B cell (primary cell): ENCODE results near the gene HES5. TPM values are rescaled to one million over a fixed set of nuclear protein-coding genes. Genes with fewer than 3 reads are reported as not detected.

Source experiments
- ATAC-seq: fragments of 200-7000 bp; cut with Tn5 transposase; one replicate; pipeline ENCODE4 v1.10.0; 2021; ENCODE audit warnings: low read depth, mild to moderate bottlenecking, moderate number of reproducible peaks, moderate library complexity
- CTCF ChIA-PET: fragments of 350-600 bp; sonication (Branson Sonifier 250); formaldehyde crosslinking; loops from one replicate; lab custom pipeline; 2021; ENCODE audit warnings: antibody characterized with exemption, inconsistent platforms; lab: Charles Lee
- POLR2A ChIA-PET: fragments of 350-600 bp; sonication (Branson Sonifier 250); formaldehyde crosslinking; loops from one replicate; lab custom pipeline; 2021; ENCODE audit warnings: antibody characterized with exemption; lab: Charles Lee
- DNase-seq: peaks from one replicate; pipeline ENCODE4 v3.0.0; 2013
- H2AFZ ChIP-seq: 2 replicates; pipeline ENCODE4 v1.6.1; 2012; ENCODE audit warnings: mild to moderate bottlenecking, low read depth, low read length; ENCODE audit not compliant: insufficient read depth, poor library complexity, severe bottlenecking
- H3K27ac ChIP-seq, 2 donors: 1 replicate in 1 of 2; 2 replicates in 1 of 2; pipeline ENCODE4 v1.5.1; 2012 to 2013; ENCODE audit warnings: low read length in 2 of 2, mild to moderate bottlenecking in 2 of 2, moderate library complexity in 1 of 2
- H3K27me3 ChIP-seq, 4 experiments: fragments of 200-600 bp in 1 of 4; sonication (generic) in 1 of 4; replicated peaks in 1 of 4; 1 replicate in 2 of 4; 2 replicates in 2 of 4; pipeline versions ENCODE4 v1.6.1 to v1.7.0; 2013 to 2016; ENCODE audit warnings: low read length in 3 of 4, mild to moderate bottlenecking in 2 of 4, mixed read lengths in 1 of 4, moderate library complexity in 1 of 4; ENCODE audit not compliant: insufficient read depth in 4 of 4, control insufficient read depth in 3 of 4; ENCODE audit errors: control extremely low read depth in 1 of 4
- H3K36me3 ChIP-seq, 2 experiments: replicated peaks in 1 of 2; 1 replicate in 1 of 2; 2 replicates in 1 of 2; pipeline versions ENCODE4 v1.6.1 to v1.7.1; 2013; ENCODE audit warnings: low read length in 1 of 2; ENCODE audit not compliant: insufficient read depth in 2 of 2, control insufficient read depth in 1 of 2; ENCODE audit errors: control extremely low read depth in 1 of 2, extremely low read depth in 1 of 2
- H3K4me1 ChIP-seq, 2 donors: fragments of 200-600 bp in 1 of 2; sonication (generic) in 1 of 2; 1 replicate in 1 of 2; 2 replicates in 1 of 2; pipeline versions ENCODE4 v1.5.1 to v1.6.1; 2013 to 2017; ENCODE audit warnings: low read length in 2 of 2; ENCODE audit not compliant: control insufficient read depth in 2 of 2, insufficient read depth in 2 of 2
- H3K4me2 ChIP-seq: replicated peaks from 2 replicates; pipeline ENCODE3; 2012; ENCODE audit warnings: mild to moderate bottlenecking, low read depth, low read length; ENCODE audit not compliant: poor library complexity, severe bottlenecking
- H3K4me3 ChIP-seq, 5 experiments: fragments of 200-600 bp in 1 of 5; sonication (generic) in 1 of 5; 1 replicate in 3 of 5; 2 replicates in 2 of 5; pipeline versions ENCODE4 v1.5.1 to v1.7.0; 2011 to 2016; ENCODE audit warnings: low read length in 4 of 5, mild to moderate bottlenecking in 4 of 5, low read depth in 2 of 5, control low read depth in 1 of 5, moderate library complexity in 1 of 5; ENCODE audit not compliant: insufficient read depth in 1 of 5; ENCODE audit errors: control extremely low read depth in 1 of 5, extremely low read depth in 1 of 5
- H3K79me2 ChIP-seq: fragments of 200-600 bp; sonication (generic); one replicate; pipeline ENCODE4 v1.6.0; 2016; ENCODE audit warnings: low read length; ENCODE audit not compliant: control insufficient read depth, insufficient read depth
- H3K9ac ChIP-seq: fragments of 200-600 bp; sonication (generic); 2 replicates; pipeline ENCODE4 v1.6.1; 2017; ENCODE audit warnings: mild to moderate bottlenecking, low read length, moderate library complexity
- H3K9me3 ChIP-seq, 3 donors: one replicate each; pipeline versions ENCODE4 v1.6.1 to v1.7.1; 2013; ENCODE audit warnings: low read length in 2 of 3; ENCODE audit not compliant: control insufficient read depth in 2 of 3, insufficient read depth in 1 of 3; ENCODE audit errors: control extremely low read depth in 1 of 3
- H4K20me1 ChIP-seq: 2 replicates; pipeline ENCODE4 v1.6.0; 2012; ENCODE audit warnings: mild to moderate bottlenecking, low read length; ENCODE audit not compliant: insufficient read depth, control insufficient read depth, poor library complexity, severe bottlenecking
- H3K27ac Mint-ChIP-seq: one replicate; pipeline ENCODE4 v1.8.0; 2021; ENCODE audit warnings: mixed read lengths
- H3K27me3 Mint-ChIP-seq: one replicate; pipeline ENCODE4 v1.8.0; 2021; ENCODE audit warnings: mixed read lengths
- H3K4me1 Mint-ChIP-seq: one replicate; pipeline ENCODE4 v1.8.0; 2021; ENCODE audit warnings: mixed read lengths
- H3K4me3 Mint-ChIP-seq: one replicate; pipeline ENCODE4 v1.8.0; 2021; ENCODE audit warnings: mixed read lengths
- H3K9me3 Mint-ChIP-seq: one replicate; pipeline ENCODE4 v1.8.0; 2022; ENCODE audit warnings: mixed read lengths; ENCODE audit not compliant: insufficient read depth
- EZH2 ChIP-seq: IDR thresholded peaks from 2 replicates; pipeline ENCODE4 v1.6.1; 2012; ENCODE audit warnings: borderline replicate concordance, low read depth, mild to moderate bottlenecking, moderate library complexity, low read length; ENCODE audit not compliant: insufficient read depth, poor library complexity, severe bottlenecking
- WGBS: methylation state at CpG from one replicate; pipeline ENCODE4 v1.1.5; 2013; ENCODE audit warnings: missing lambda C conversion rate; ENCODE audit not compliant: insufficient coverage; 5-methylcytosine and 5-hydroxymethylcytosine counted together
- intact Hi-C: fragments of 100-400 bp; cut with micrococcal nuclease; formaldehyde crosslinking; loops from one replicate; pipeline ENCODE4 v1.10.0; 2022
- polyA plus RNA-seq: library from polyadenylated mRNA; depleted of rRNA; stranded (reverse); fragments of >200 nt; gene quantifications from 2 replicates; pipeline ENCODE4 v1.2.3, GENCODE V29; 2012
- total RNA-seq, 2 donors: library from RNA; stranded (reverse); fragments of 120-200 nt in 1 of 2; gene quantifications; 1 replicate in 1 of 2; 2 replicates in 1 of 2; pipeline versions ENCODE4 v1.2.3 to v1.2.4, GENCODE V29; 2013 to 2022
- TF ChIP-seq, protein P1 (sequence below): fragments of 200-600 bp; IDR thresholded peaks from one replicate; pipeline ENCODE4 v1.8.0; 2022; ENCODE audit warnings: antibody characterized with exemption, mild to moderate bottlenecking

The HES5 gene
- total and polyA plus RNA-seq, 2 donors (not counting 1 experiment from before 2014, with no cell fraction given): not detected

DNA sequence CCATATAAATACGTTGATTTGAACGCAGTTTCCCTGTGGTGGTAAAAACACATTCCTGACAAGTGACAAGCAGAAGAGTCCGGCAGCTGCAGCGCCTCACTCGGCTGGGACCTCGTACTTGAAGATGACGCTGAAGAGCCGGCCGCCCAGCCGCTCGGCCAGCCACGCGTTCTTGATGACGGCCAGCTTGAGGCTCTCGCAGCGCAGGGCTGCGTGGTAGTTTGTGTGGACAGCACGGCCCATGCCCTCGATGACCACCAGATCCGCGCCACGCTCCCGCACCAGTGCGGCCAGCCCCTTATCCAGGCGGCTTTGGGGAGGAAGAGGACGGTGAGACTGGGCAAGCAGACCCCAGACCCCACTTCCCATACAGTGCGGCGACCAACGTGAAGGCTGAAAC lies 21.3 kb downstream of the HES5 start:
- Histone ChIP-seq H3K36me3 (peaks cover 0 to 51% of the 10 kb centered on the region in 2 experiments), H3K79me2 (no peaks in the 10 kb centered on the region), H3K4me1 (no peaks in the 10 kb centered on the region), H3K27me3 (no peaks in the 10 kb centered on the region), H4K20me1 (peaks cover 51% of the 10 kb centered on the region), H3K4me2 (no peak overlapping the region), H3K9me3 (no peaks in the 10 kb centered on the region), H2AFZ (no peak overlapping the region), H3K4me3 (no peak overlapping the region), H3K27ac (no peak overlapping the region), H3K9ac (no peak overlapping the region)
- Mint-ChIP-seq H3K4me1 (no peaks in the 10 kb centered on the region), H3K27ac (no peak overlapping the region), H3K4me3 (no peak overlapping the region), H3K9me3 (no peaks in the 10 kb centered on the region), H3K27me3 (no peaks in the 10 kb centered on the region)
- 97% methylated on average over 29 of the region's 29 CpGs for WGBS
- DNase-seq: no peak
- CTCF ChIA-PET: no interaction called here
- POLR2A ChIA-PET: interaction anchor here (1.1 kb wide), 1 partner anchor 18 kb away, joined by 3 read pairs; the partner anchor contains the start of gene PANK4
- no peak for ATAC-seq
- intact Hi-C loops: no loop called here
- TF ChIP-seq, protein P1, sequence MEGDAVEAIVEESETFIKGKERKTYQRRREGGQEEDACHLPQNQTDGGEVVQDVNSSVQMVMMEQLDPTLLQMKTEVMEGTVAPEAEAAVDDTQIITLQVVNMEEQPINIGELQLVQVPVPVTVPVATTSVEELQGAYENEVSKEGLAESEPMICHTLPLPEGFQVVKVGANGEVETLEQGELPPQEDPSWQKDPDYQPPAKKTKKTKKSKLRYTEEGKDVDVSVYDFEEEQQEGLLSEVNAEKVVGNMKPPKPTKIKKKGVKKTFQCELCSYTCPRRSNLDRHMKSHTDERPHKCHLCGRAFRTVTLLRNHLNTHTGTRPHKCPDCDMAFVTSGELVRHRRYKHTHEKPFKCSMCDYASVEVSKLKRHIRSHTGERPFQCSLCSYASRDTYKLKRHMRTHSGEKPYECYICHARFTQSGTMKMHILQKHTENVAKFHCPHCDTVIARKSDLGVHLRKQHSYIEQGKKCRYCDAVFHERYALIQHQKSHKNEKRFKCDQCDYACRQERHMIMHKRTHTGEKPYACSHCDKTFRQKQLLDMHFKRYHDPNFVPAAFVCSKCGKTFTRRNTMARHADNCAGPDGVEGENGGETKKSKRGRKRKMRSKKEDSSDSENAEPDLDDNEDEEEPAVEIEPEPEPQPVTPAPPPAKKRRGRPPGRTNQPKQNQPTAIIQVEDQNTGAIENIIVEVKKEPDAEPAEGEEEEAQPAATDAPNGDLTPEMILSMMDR: no peak
- no peak for TF ChIP-seq EZH2

- WGBS: 88% methylated on average over 15 of the region's 24 CpGs
- no peak overlapping the region for H3K4me3 ChIP-seq
- H4K20me1 ChIP-seq: peaks cover 51% of the 10 kb centered on the region
These were observed 21.9 kb downstream of the HES5 start for GRCh38 chr1:2508180-2508579.

More at GRCh38 chr1:2508180-2508579, 21.9 kb downstream of the HES5 start:
- Histone ChIP-seq H3K27ac (no peak overlapping the region), H2AFZ (no peak overlapping the region), H3K79me2 (no peaks in the 10 kb centered on the region), H3K9me3 (no peaks in the 10 kb centered on the region), H3K9ac (no peak overlapping the region), H3K36me3 (peaks cover 0 to 45% of the 10 kb centered on the region in 2 experiments), H3K4me1 (no peaks in the 10 kb centered on the region), H3K4me2 (no peak overlapping the region), H3K27me3 (no peaks in the 10 kb centered on the region)
- DNase-seq (no peak), ATAC-seq (no peak)
- Mint-ChIP-seq H3K27me3 (no peaks in the 10 kb centered on the region), H3K4me1 (no peaks in the 10 kb centered on the region), H3K4me3 (no peak overlapping the region), H3K27ac (no peak overlapping the region), H3K9me3 (no peaks in the 10 kb centered on the region)
- intact Hi-C loops: no loop called here
- ChIA-PET CTCF (interaction anchor here (0.6 kb wide), 1 partner anchor 207 kb away, joined by 3 read pairs; no protein-coding TSS in a partner anchor), POLR2A (interaction anchor here (1.1 kb wide), 1 partner anchor 18 kb away, joined by 3 read pairs; the partner anchor contains the start of gene PANK4)
- TF ChIP-seq, protein P1: no peak
- TF ChIP-seq EZH2: no peak
